ENCODE measurements around the gene CPNE5. TPM values are rescaled to one million over a fixed set of nuclear protein-coding genes. Genes with fewer than 3 reads are reported as not detected.

Gene CPNE5
- total RNA-seq, 1 experiment from 2014 or later: 0.37 TPM

GRCh38 chr6:36777801-36778200 is 61.4 kb downstream of the CPNE5 start:
- intact Hi-C loops (cut with micrococcal nuclease; ENCODE audit: unreplicated experiment): no loop called here
- H3K27me3 ChIP-seq (ENCODE audit: insufficient read depth, low read depth): no peaks in the 10 kb centered on the region
- H4K20me1 ChIP-seq (ENCODE audit: insufficient read depth): no peaks in the 10 kb centered on the region
- no peak for DNase-seq
- no peaks in the 10 kb centered on the region for H3K79me2 ChIP-seq (ENCODE audit: low read depth)
- TF ChIP-seq EZH2 (IDR thresholded peaks at IDR 0.05; ENCODE audit: low read depth): no peak
- TF ChIP-seq CTCF (conservative IDR thresholded peaks at IDR 0.05): no peak
- H3K4me3 ChIP-seq: no peak overlapping the region
- H3F3A ChIP-seq (ENCODE audit: insufficient read depth, low read depth): no peaks in the 10 kb centered on the region; the same call in 1 of the 2 replicates
- no peaks in the 10 kb centered on the region for H3K36me3 ChIP-seq (ENCODE audit: low read depth)
- no peak overlapping the region for H2AFZ ChIP-seq
- ChIA-PET CTCF (no interaction called here), POLR2A (ENCODE audit: unreplicated experiment) (no interaction called here)
- no TSS peak for BruUV-seq (replicated peaks)
- H3K4me2 ChIP-seq: no peak overlapping the region
- no peak overlapping the region for H3K27ac ChIP-seq
- no peaks in the 10 kb centered on the region for H3K9me2 ChIP-seq (ENCODE audit: insufficient read depth)
- no peaks in the 10 kb centered on the region for H3K9me3 ChIP-seq (ENCODE audit: insufficient read depth, low read depth)
- peaks cover 7% of the 10 kb centered on the region for H3K4me1 ChIP-seq (replicated peaks; ENCODE audit: insufficient read depth)

- intact Hi-C loops (cut with micrococcal nuclease; ENCODE audit: unreplicated experiment): no loop called here
- H2AFZ ChIP-seq: no peak overlapping the region
- no peaks in the 10 kb centered on the region for H3K27me3 ChIP-seq (ENCODE audit: insufficient read depth, low read depth)
- peaks cover 7% of the 10 kb centered on the region for H3K4me1 ChIP-seq (replicated peaks; ENCODE audit: insufficient read depth)
- CTCF ChIA-PET: no interaction called here
- H3K9me3 ChIP-seq (ENCODE audit: insufficient read depth, low read depth): no peaks in the 10 kb centered on the region
- POLR2A ChIA-PET (ENCODE audit: unreplicated experiment): no interaction called here
- no peak overlapping the region for H3K4me2 ChIP-seq
- no TSS peak for BruUV-seq (replicated peaks)
- no peak overlapping the region for H3K27ac ChIP-seq
- H3K9me2 ChIP-seq (ENCODE audit: insufficient read depth): no peaks in the 10 kb centered on the region
- no peak for TF ChIP-seq EZH2 (IDR thresholded peaks at IDR 0.05; ENCODE audit: low read depth)
- no peak for TF ChIP-seq CTCF (conservative IDR thresholded peaks at IDR 0.05)
- H3F3A ChIP-seq (ENCODE audit: insufficient read depth, low read depth): no peaks in the 10 kb centered on the region; the same call in 1 of the 2 replicates
- H4K20me1 ChIP-seq (ENCODE audit: insufficient read depth): no peaks in the 10 kb centered on the region
- DNase-seq: no peak
- no peaks in the 10 kb centered on the region for H3K79me2 ChIP-seq (ENCODE audit: low read depth)
- H3K36me3 ChIP-seq (ENCODE audit: low read depth): no peaks in the 10 kb centered on the region
- H3K4me3 ChIP-seq: no peak overlapping the region
Measured at GRCh38 chr6:36776167-36776566, 63.1 kb downstream of the CPNE5 start.

- no peak for DNase-seq
- H3K79me2 ChIP-seq (ENCODE audit: low read depth): no peaks in the 10 kb centered on the region
- intact Hi-C loops (cut with micrococcal nuclease; ENCODE audit: unreplicated experiment): no loop called here
- H3K9me3 ChIP-seq (ENCODE audit: insufficient read depth, low read depth): no peaks in the 10 kb centered on the region
- no peaks in the 10 kb centered on the region for H3K36me3 ChIP-seq (ENCODE audit: low read depth)
- no peaks in the 10 kb centered on the region for H3K9me2 ChIP-seq (ENCODE audit: insufficient read depth)
- TF ChIP-seq EZH2 (IDR thresholded peaks at IDR 0.05; ENCODE audit: low read depth) (no peak), CTCF (conservative IDR thresholded peaks at IDR 0.05) (no peak)
- BruUV-seq (replicated peaks): no TSS peak
- ChIA-PET POLR2A (ENCODE audit: unreplicated experiment) (no interaction called here), CTCF (interaction anchor here (0.7 kb wide), 1 partner anchor 131 kb away, joined by 3 read pairs; no protein-coding TSS in a partner anchor)
- no peaks in the 10 kb centered on the region for H3K27me3 ChIP-seq (ENCODE audit: insufficient read depth, low read depth)
- peaks cover 11% of the 10 kb centered on the region; the same call in 1 of the 2 replicates for H3F3A ChIP-seq (ENCODE audit: insufficient read depth, low read depth)
- H3K4me1 ChIP-seq (replicated peaks; ENCODE audit: insufficient read depth): peaks cover 16% of the 10 kb centered on the region
- H3K4me3 ChIP-seq: no peak overlapping the region
- no peak overlapping the region for H3K4me2 ChIP-seq
- H3K27ac ChIP-seq: no peak overlapping the region
- H4K20me1 ChIP-seq (ENCODE audit: insufficient read depth): no peaks in the 10 kb centered on the region
- H2AFZ ChIP-seq: no peak overlapping the region
Measured at GRCh38 chr6:36774331-36774730, 64.9 kb downstream of the CPNE5 start.

Data from PC-9 (cell line).